ENCODE data around the gene CLCN5.

DNA sequence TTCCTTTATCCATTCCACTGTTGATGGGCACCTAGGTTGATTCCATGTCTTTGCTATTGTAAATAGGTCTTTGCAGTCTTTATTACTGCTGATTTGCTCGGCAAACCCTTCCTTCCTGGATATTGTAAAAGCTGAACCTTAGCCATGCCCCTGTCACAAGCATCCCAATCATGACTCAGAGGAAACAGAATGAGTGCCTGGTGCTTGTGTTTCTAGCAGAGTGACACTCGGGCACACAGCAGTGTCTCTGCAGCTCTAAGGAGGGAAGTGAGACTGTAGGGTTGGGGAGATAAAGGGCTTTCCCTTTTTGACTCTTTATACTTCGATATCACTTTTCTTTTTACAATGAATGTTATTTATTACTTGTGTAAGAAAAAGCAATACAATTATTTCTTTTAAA lies 195.1 kb downstream of the CLCN5 start:
- TF ChIP-seq, protein P1, sequence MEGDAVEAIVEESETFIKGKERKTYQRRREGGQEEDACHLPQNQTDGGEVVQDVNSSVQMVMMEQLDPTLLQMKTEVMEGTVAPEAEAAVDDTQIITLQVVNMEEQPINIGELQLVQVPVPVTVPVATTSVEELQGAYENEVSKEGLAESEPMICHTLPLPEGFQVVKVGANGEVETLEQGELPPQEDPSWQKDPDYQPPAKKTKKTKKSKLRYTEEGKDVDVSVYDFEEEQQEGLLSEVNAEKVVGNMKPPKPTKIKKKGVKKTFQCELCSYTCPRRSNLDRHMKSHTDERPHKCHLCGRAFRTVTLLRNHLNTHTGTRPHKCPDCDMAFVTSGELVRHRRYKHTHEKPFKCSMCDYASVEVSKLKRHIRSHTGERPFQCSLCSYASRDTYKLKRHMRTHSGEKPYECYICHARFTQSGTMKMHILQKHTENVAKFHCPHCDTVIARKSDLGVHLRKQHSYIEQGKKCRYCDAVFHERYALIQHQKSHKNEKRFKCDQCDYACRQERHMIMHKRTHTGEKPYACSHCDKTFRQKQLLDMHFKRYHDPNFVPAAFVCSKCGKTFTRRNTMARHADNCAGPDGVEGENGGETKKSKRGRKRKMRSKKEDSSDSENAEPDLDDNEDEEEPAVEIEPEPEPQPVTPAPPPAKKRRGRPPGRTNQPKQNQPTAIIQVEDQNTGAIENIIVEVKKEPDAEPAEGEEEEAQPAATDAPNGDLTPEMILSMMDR (IDR thresholded peaks at IDR 0.05) = no peak
- no peak for TF ChIP-seq POLR2A (IDR thresholded peaks at IDR 0.05)
- no peak for TF ChIP-seq EP300 (IDR thresholded peaks at IDR 0.05)
